Uterus (tissue), 4 donors: ENCODE data around the gene CD81. TPM values are rescaled to one million over a fixed set of nuclear protein-coding genes. Genes with fewer than 3 reads are reported as not detected.

Source experiments
- DNase-seq, 2 donors: peaks; one replicate each; pipeline ENCODE4 v3.0.0-alpha.2; 2019 to 2020
- H3K27ac ChIP-seq, 2 donors: fragments of 200-600 bp; sonication (generic); 1 replicate in 1 of 2; 2 replicates in 1 of 2; pipeline ENCODE4 v1.5.1; 2016 to 2018
- H3K27me3 ChIP-seq, 2 donors: fragments of 200-600 bp; sonication (generic); one replicate each; pipeline ENCODE4 v1.5.1; 2018 to 2019; ENCODE audit warnings: control low read depth in 1 of 2
- H3K36me3 ChIP-seq, 2 donors: fragments of 200-600 bp; sonication (generic); one replicate each; pipeline ENCODE4 v1.5.1; 2019; ENCODE audit warnings: control low read depth in 1 of 2
- H3K4me1 ChIP-seq, 2 donors: fragments of 200-600 bp; sonication (generic); one replicate each; pipeline ENCODE4 v1.5.1; 2018 to 2019; ENCODE audit warnings: control low read depth in 1 of 2
- H3K4me3 ChIP-seq, 2 donors: fragments of 200-600 bp; sonication (generic); 1 replicate in 1 of 2; 2 replicates in 1 of 2; pipeline ENCODE4 v1.5.1; 2018 to 2019; ENCODE audit warnings: mild to moderate bottlenecking in 1 of 2
- H3K9me3 ChIP-seq, 2 donors: fragments of 200-600 bp; sonication (generic); one replicate each; pipeline ENCODE4 v1.5.1; 2019; ENCODE audit warnings: control low read depth in 1 of 2
- POLR2A ChIP-seq, 2 donors: fragments of 450-650 bp; IDR thresholded peaks; one replicate each; pipeline ENCODE4 v1.6.1; 2016; ENCODE audit warnings: antibody characterized with exemption in 2 of 2, mild to moderate bottlenecking in 1 of 2, moderate library complexity in 1 of 2
- intact Hi-C: fragments of 100-400 bp; cut with DNase I; formaldehyde crosslinking; loops from one replicate; pipeline ENCODE4 v1.15.1; 2023; ENCODE audit warnings: low total_unique reads
- total RNA-seq, 4 donors: library from RNA; depleted of rRNA in 3 of 4; stranded (reverse); fragments of >200 nt in 3 of 4; gene quantifications; one replicate each; pipeline versions ENCODE4 v1.1.0 to v1.2.4, GENCODE V29; 2014 to 2023
- TF ChIP-seq, protein P1 (sequence below), 4 experiments: fragments of 200-600 bp in 2 of 4; fragments of 450-650 bp in 2 of 4; sonication (generic) in 2 of 4; IDR thresholded peaks; one replicate each; pipeline ENCODE4 v1.5.1; 2016 to 2019; ENCODE audit warnings: antibody characterized with exemption in 4 of 4, mild to moderate bottlenecking in 2 of 4, moderate library complexity in 1 of 4
- donor health status: DM: yes; HTN: yes; CAD: no.

Gene CD81
- total RNA-seq, 4 donors from 2014 or later = 394 to 852 (median 626) TPM

DNA sequence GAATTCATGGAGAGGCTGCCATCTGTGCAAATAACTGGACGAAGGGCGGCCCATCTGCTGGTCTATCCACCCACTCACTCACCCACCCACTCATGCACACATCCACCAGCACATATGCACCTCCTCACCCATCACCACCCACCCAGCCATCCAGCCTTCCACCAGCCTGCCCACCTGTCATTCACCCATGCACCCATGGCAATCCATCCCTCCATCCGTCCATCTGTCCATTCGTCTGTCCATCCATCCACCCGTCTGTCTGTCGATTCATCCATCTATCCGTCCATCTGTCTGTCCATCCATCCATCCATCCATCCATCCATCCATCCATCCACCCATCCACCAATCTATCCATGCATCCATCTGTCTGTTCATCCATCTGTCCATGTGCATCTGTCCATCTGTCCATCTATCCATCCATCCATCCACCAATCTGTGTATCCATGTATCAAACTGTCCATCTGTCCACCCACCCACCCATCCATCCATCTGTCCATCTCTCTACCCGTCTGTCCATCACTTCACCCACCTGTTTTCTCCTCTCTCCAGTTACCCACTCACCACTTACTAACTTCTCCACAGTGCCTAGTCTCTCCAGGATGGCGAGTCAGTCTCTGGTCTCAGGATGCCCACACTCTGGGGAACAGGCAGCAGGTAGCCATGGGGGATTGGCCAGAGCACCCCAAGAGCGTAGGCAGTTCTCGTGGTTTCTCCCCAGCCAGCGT lies 58.3 kb downstream of the CD81 start:
- no peak overlapping the region for H3K4me3 ChIP-seq
- TF ChIP-seq, protein P1, sequence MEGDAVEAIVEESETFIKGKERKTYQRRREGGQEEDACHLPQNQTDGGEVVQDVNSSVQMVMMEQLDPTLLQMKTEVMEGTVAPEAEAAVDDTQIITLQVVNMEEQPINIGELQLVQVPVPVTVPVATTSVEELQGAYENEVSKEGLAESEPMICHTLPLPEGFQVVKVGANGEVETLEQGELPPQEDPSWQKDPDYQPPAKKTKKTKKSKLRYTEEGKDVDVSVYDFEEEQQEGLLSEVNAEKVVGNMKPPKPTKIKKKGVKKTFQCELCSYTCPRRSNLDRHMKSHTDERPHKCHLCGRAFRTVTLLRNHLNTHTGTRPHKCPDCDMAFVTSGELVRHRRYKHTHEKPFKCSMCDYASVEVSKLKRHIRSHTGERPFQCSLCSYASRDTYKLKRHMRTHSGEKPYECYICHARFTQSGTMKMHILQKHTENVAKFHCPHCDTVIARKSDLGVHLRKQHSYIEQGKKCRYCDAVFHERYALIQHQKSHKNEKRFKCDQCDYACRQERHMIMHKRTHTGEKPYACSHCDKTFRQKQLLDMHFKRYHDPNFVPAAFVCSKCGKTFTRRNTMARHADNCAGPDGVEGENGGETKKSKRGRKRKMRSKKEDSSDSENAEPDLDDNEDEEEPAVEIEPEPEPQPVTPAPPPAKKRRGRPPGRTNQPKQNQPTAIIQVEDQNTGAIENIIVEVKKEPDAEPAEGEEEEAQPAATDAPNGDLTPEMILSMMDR (IDR thresholded peaks at IDR 0.05) = no peak
- no peak for TF ChIP-seq POLR2A (IDR thresholded peaks at IDR 0.05)
- intact Hi-C loops = no loop called here
- H3K4me1 ChIP-seq = no peaks in the 10 kb centered on the region
- no peaks in the 10 kb centered on the region for H3K9me3 ChIP-seq
- no peaks in the 10 kb centered on the region for H3K36me3 ChIP-seq
- no peaks in the 10 kb centered on the region for H3K27me3 ChIP-seq
- no peak for DNase-seq
- no peak overlapping the region for H3K27ac ChIP-seq

DNA sequence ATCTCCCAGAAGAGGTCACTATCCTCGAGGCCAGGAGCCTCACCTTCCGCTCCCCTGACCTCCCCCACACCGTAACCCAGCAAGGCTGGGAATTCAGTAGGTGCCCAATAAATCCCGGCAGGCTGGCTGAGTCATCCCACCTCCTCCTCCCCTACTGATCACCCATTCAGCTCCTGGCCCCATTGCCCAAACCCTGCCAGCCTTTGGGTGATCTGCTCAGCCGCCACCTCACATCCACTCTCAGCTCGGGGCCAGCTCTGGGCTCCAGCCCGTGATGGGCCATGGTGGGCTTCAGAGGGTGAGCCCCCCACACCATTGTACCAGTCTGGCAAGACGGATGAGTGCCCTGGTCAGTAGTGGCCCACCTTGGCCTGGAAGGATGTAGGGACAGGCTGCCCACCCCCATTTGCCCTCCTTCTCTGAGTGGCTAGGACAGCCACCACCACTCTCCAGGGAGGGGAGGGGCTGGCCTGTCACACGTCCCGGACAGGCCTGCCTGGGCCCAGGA lies 59.0 kb downstream of the CD81 start:
- no peak for DNase-seq
- H3K4me3 ChIP-seq = no peak overlapping the region
- no peaks in the 10 kb centered on the region for H3K4me1 ChIP-seq
- no peaks in the 10 kb centered on the region for H3K9me3 ChIP-seq
- no peak for TF ChIP-seq POLR2A (IDR thresholded peaks at IDR 0.05)
- TF ChIP-seq, protein P1 (IDR thresholded peaks at IDR 0.05) = no peak
- intact Hi-C loops = no loop called here
- H3K36me3 ChIP-seq = no peaks in the 10 kb centered on the region
- H3K27ac ChIP-seq = no peak overlapping the region
- no peaks in the 10 kb centered on the region for H3K27me3 ChIP-seq

DNA sequence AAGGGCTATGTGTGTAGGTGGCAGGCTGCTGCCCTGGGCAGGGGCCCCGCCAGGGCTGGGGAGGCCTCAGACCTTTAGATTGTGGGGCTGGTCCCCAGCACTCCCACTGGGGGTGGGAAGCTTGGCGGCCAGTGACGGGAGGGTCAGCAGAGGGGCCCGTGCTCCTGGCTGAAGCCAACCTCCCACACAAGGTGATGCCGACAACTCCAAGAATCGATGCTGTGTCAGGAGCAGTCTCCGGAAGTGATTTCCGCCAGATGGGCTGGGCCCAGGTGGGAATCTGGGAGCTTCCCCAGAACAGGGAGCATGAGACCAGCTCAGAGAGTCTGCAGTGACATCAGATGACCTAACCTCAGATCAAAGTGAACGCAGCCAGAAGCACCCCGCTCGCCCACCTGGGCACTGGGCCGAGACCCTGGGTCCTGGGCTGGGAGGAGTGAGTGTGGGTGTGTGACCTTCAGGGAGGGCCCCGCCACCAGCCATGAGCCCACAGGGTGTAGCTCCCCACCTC lies 59.5 kb downstream of the CD81 start:
- no peak overlapping the region for H3K27ac ChIP-seq
- no peaks in the 10 kb centered on the region for H3K4me1 ChIP-seq
- intact Hi-C loops = no loop called here
- no peak for TF ChIP-seq POLR2A (IDR thresholded peaks at IDR 0.05)
- TF ChIP-seq, protein P1 (IDR thresholded peaks at IDR 0.05) = no peak
- H3K9me3 ChIP-seq = no peaks in the 10 kb centered on the region
- DNase-seq = no peak
- H3K27me3 ChIP-seq = no peaks in the 10 kb centered on the region
- no peaks in the 10 kb centered on the region for H3K36me3 ChIP-seq
- no peak overlapping the region for H3K4me3 ChIP-seq

DNA sequence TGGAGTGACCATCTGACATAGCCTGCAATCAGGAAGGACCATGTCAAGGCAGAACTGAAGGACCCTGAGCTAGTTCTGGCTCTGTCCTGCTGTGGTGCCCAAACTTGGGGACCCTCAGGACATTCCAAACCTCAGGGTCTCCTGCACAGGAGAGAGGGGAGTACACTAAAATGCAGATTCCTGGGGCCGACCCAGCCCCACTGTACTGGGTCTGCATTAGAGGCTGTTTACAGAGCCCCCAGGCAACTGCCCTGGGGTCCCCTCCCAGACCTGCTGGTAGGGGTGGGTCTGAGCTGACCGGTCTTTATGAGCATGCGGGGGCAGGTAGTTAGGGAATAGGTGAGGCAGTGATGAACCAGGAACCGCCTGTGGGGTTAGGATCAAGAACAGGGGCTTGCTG lies 60.4 kb downstream of the CD81 start:
- DNase-seq = no peak
- H3K36me3 ChIP-seq = no peaks in the 10 kb centered on the region
- no peak overlapping the region for H3K4me3 ChIP-seq
- no peak overlapping the region for H3K27ac ChIP-seq
- no peaks in the 10 kb centered on the region for H3K4me1 ChIP-seq
- intact Hi-C loops = no loop called here
- TF ChIP-seq, protein P1 (IDR thresholded peaks at IDR 0.05) = no peak
- no peak for TF ChIP-seq POLR2A (IDR thresholded peaks at IDR 0.05)
- H3K27me3 ChIP-seq = no peaks in the 10 kb centered on the region
- no peaks in the 10 kb centered on the region for H3K9me3 ChIP-seq

DNA sequence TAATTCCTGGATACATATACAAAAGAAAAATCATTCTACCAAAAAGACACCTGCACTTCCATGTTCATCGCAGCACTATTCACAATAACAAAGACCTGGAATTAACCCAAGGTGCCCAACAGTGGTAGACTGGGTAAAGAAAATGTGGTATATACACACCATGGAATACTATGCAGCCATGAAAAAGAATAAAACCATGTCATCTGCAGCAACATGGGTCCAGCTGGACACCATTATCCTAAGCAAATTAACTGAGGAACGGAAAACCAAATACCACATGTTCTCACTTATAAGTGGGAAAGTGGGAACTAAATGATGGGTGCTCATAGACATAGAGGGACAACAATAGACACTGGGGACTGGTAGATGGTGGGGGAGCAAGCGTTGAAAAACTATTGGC lies 62.7 kb downstream of the CD81 start:
- DNase-seq = no peak
- Histone ChIP-seq H3K36me3 (no peaks in the 10 kb centered on the region), H3K27me3 (no peaks in the 10 kb centered on the region), H3K4me3 (no peak overlapping the region), H3K27ac (no peak overlapping the region), H3K4me1 (no peaks in the 10 kb centered on the region), H3K9me3 (no peaks in the 10 kb centered on the region)
- intact Hi-C loops = no loop called here
- TF ChIP-seq, protein P1 (IDR thresholded peaks at IDR 0.05) = no peak
- TF ChIP-seq POLR2A (IDR thresholded peaks at IDR 0.05) = no peak
